Gastrocnemius medialis (tissue), 4 donors: ENCODE measurements around the gene MRPL12.

Experiments
- CTCF ChIP-seq, 5 experiments: fragments of 450-650 bp in 3 of 5; fragments of 200-600 bp in 2 of 5; sonication (generic) in 2 of 5; IDR thresholded peaks in 4 of 5; conservative IDR thresholded peaks in 1 of 5; 1 replicate in 4 of 5; 2 replicates in 1 of 5; pipeline ENCODE4 v1.5.1; 2016 to 2019; ENCODE audit warnings: antibody characterized with exemption in 5 of 5, mild to moderate bottlenecking in 3 of 5, moderate library complexity in 3 of 5
- POLR2A ChIP-seq, 2 donors: fragments of 450-650 bp; IDR thresholded peaks; one replicate each; pipeline ENCODE4 v1.6.1; 2017; ENCODE audit warnings: antibody characterized with exemption in 2 of 2, mild to moderate bottlenecking in 2 of 2, moderate library complexity in 2 of 2

- TF ChIP-seq CTCF (IDR thresholded peaks at IDR 0.05 in 4 of 5, conservative IDR thresholded peaks at IDR 0.05 in 1 of 5), result peak in 2 of 5 experiments; percentile 13 to 40
- peak; percentile 46 to 69 for TF ChIP-seq POLR2A (IDR thresholded peaks at IDR 0.05)
These were observed 8.8 kb downstream of the MRPL12 start, which contains the start of gene SLC25A10 for GRCh38 chr17:81711814-81712467.
